ENCODE data around the gene EXT2.

DNA sequence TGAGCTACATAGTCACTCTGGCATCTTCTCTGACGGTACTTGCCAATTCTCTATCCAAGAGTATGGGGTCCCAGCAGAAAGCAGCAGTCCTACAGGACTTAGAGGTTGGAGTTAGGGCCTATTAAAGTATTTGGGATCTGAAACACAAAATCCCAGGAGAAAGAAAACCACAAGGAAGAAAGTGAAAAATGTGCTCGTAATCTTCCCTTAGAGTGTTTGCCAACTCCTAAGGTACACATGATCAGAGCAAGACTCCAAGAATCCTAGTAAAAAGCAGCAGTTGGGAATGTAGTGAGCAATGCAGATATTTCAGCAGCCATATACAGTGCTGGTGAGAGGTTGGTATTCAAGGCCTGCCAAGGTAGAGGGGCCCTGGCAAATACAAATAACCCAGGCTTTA, 71.6 kb downstream of the EXT2 start:
- TF ChIP-seq, protein P1, sequence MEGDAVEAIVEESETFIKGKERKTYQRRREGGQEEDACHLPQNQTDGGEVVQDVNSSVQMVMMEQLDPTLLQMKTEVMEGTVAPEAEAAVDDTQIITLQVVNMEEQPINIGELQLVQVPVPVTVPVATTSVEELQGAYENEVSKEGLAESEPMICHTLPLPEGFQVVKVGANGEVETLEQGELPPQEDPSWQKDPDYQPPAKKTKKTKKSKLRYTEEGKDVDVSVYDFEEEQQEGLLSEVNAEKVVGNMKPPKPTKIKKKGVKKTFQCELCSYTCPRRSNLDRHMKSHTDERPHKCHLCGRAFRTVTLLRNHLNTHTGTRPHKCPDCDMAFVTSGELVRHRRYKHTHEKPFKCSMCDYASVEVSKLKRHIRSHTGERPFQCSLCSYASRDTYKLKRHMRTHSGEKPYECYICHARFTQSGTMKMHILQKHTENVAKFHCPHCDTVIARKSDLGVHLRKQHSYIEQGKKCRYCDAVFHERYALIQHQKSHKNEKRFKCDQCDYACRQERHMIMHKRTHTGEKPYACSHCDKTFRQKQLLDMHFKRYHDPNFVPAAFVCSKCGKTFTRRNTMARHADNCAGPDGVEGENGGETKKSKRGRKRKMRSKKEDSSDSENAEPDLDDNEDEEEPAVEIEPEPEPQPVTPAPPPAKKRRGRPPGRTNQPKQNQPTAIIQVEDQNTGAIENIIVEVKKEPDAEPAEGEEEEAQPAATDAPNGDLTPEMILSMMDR (IDR thresholded peaks at IDR 0.05), result no peak
- TF ChIP-seq POLR2A (IDR thresholded peaks at IDR 0.05), result no peak
